Lung microvascular endothelial cell (primary cell): ENCODE measurements around the gene HYAL1. TPM values are rescaled to one million over a fixed set of nuclear protein-coding genes. Genes with fewer than 3 reads are reported as not detected.
"Not testable (repeated sequence)": the region's sequence is repeated elsewhere in the genome, so short reads cannot be mapped to it uniquely, and the experiment has no call there.

Source experiments
- DNase-seq, 2 donors: peaks; one replicate each; pipeline versions ENCODE4 v3.0.0 to v3.0.0-alpha.2; 2010; ENCODE audit warnings: low read depth in 2 of 2
- total RNA-seq: library from RNA; depleted of rRNA; stranded (reverse); fragments of >200 nt; gene quantifications from 2 replicates; pipeline ENCODE4 v1.2.1, GENCODE V29; 2014

HYAL1 gene
- total RNA-seq, 1 donor from 2014 or later, result 5.8 TPM

GRCh38 chr3:50262778-50263177 is 40.6 kb downstream of the HYAL1 start:
- DNase-seq, result no peak

GRCh38 chr3:50262200-50262599 is 41.2 kb downstream of the HYAL1 start:
- DNase-seq, result not testable (repeated sequence)

- no peak for DNase-seq
These were observed 41.9 kb downstream of the HYAL1 start for GRCh38 chr3:50261505-50261904.

- DNase-seq, result no peak
These were observed 42.4 kb downstream of the HYAL1 start for GRCh38 chr3:50260942-50261441.

GRCh38 chr3:50260027-50260941 is 43.1 kb downstream of the HYAL1 start:
- peak; percentile 93 to 96 for DNase-seq

- no peak for DNase-seq
These were observed 43.8 kb downstream of the HYAL1 start for GRCh38 chr3:50259432-50260026.

GRCh38 chr3:50258979-50259378 is 44.4 kb downstream of the HYAL1 start:
- DNase-seq, result no peak

GRCh38 chr3:50258029-50258680 is 45.2 kb downstream of the HYAL1 start:
- peak in 1 of 2 donors; percentile 48 for DNase-seq

GRCh38 chr3:50256978-50257890 is 46.1 kb downstream of the HYAL1 start:
- peak; percentile 74 to 80 for DNase-seq

GRCh38 chr3:50255251-50255615 is 48.1 kb downstream of the HYAL1 start:
- no peak for DNase-seq

- DNase-seq, result peak; percentile 93 to 94
These were observed 48.7 kb downstream of the HYAL1 start for GRCh38 chr3:50254577-50255250.

- DNase-seq, result peak in 1 of 2 donors; percentile 91
These were observed 52.2 kb downstream of the HYAL1 start for GRCh38 chr3:50251220-50251619.

- no peak for DNase-seq
These were observed 52.9 kb downstream of the HYAL1 start for GRCh38 chr3:50250514-50250913.

Other genes with a start within 250 kb of the HYAL1 start
- 84.3 and 152 TPM in 2 replicates for gene RBM5, start 214.7 kb downstream of the HYAL1 start, total RNA-seq
- gene SEMA3F, start 148.2 kb downstream of the HYAL1 start, total RNA-seq, result 8.3 and 16.1 TPM in 2 replicates
- not detected in 2 replicates for gene GNAT1, start 112.0 kb downstream of the HYAL1 start, total RNA-seq
- gene SLC38A3, start 98.3 kb downstream of the HYAL1 start, total RNA-seq, result under 0.01 TPM in 1 of 2 replicates, not detected in the other
- gene GNAI2, start 67.4 kb downstream of the HYAL1 start, total RNA-seq, result 415 and 488 TPM in 2 replicates
- 0.44 and 0.60 TPM in 2 replicates for gene SEMA3B, start 34.4 kb downstream of the HYAL1 start, total RNA-seq
- gene LSMEM2, start 24.5 kb downstream of the HYAL1 start, total RNA-seq, result not detected in 2 replicates
- gene IFRD2, start 11.1 kb downstream of the HYAL1 start, total RNA-seq, result 78.7 and 104 TPM in 2 replicates
- 12.9 and 26.2 TPM in 2 replicates for gene HYAL3, start 4.2 kb downstream of the HYAL1 start, total RNA-seq
- 3.1 and 3.6 TPM in 2 replicates for gene NAA80, start 4.2 kb downstream of the HYAL1 start, total RNA-seq
- 404 and 600 TPM in 2 replicates for gene HYAL2, start 19.2 kb upstream of the HYAL1 start, total RNA-seq
- gene TUSC2, start 24.6 kb upstream of the HYAL1 start, total RNA-seq, result 21.4 and 22.8 TPM in 2 replicates
- 12.0 and 20.6 TPM in 2 replicates for gene RASSF1, start 37.3 kb upstream of the HYAL1 start, total RNA-seq
- 0.20 and 0.22 TPM in 2 replicates for gene ZMYND10, start 42.2 kb upstream of the HYAL1 start, total RNA-seq
- 12.0 and 17.3 TPM in 2 replicates for gene NPRL2, start 47.2 kb upstream of the HYAL1 start, total RNA-seq
- 15.5 and 21.6 TPM in 2 replicates for gene CYB561D2, start 47.3 kb upstream of the HYAL1 start, total RNA-seq
- gene TMEM115, start 55.9 kb upstream of the HYAL1 start, total RNA-seq, result 27.7 and 44.4 TPM in 2 replicates
- gene CACNA2D2, start 200.1 kb upstream of the HYAL1 start, total RNA-seq, result under 0.01 TPM in 1 of 2 replicates, not detected in the other